Fibroblast of upper back skin (primary cell): ENCODE data around the gene DENND5A.
"Not testable (repeated sequence)": the region's sequence is repeated elsewhere in the genome, so short reads cannot be mapped to it uniquely, and the experiment has no call there.

Experiments
- DNase-seq: peaks from one replicate; pipeline ENCODE4 v3.0.0-alpha.2; 2013

Gene DENND5A

DNA sequence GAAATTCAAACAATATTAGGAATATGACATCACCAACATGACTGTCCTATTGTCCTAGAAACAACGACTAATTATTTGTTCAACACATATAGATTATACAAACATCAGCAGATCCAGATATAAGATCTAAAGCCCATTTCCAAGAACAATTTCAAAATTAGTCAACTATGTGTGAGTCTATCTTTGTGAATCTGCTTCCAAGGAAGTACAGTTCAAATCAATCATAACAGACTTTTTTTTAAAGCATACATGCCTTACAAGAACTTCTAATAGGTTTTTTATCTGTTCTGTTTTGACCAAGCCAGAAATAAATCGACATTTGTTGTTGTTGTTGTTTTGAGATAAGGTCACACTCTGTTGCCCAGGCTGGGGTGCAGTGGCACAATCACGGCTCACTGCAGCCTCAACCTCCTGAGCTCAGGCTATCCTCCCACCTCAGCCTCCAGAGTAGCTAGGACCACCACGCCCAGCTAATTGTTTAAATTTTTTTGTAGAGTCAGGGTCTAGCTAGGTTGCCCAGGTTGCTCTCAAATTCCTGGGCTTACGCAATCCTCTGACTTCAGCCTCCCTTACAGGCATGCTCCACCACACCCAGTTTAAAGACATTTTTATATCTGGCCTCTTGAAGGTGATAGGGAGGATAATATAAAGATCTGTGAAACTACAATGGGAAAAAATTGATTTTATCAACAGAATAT lies 54.8 kb downstream of the DENND5A start:
- DNase-seq = no peak

DNA sequence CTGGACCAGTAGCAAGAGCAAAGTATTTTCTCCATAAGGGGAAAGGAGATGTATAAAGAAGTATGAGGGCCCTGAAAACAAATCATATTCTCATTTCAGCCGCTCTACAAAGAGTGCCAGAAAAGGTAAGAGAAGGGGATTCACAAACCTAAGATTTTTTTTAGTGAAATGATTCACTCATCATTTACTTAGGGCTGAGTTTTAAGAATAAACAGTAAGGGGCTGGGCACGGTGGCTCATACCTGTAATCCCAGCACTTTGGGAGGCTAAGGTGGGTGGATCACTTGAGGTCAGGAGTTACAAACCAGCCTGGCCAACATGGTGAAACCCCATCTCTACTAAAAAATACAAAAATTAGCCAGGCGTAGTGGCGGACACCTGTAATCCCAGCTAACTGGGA lies 55.5 kb downstream of the DENND5A start:
- DNase-seq = not testable (repeated sequence)

- no peak for DNase-seq
Measured at GRCh38 chr11:9208726-9209501, 56.2 kb downstream of the DENND5A start.

- DNase-seq = no peak
Measured at GRCh38 chr11:9207229-9207628, 57.9 kb downstream of the DENND5A start.

GRCh38 chr11:9206496-9206895 lies 58.7 kb downstream of the DENND5A start:
- DNase-seq = peak; percentile 80

GRCh38 chr11:9203691-9204311 lies 61.3 kb downstream of the DENND5A start:
- no peak for DNase-seq

- no peak for DNase-seq
Measured at GRCh38 chr11:9201372-9202162, 63.6 kb downstream of the DENND5A start.

DNA sequence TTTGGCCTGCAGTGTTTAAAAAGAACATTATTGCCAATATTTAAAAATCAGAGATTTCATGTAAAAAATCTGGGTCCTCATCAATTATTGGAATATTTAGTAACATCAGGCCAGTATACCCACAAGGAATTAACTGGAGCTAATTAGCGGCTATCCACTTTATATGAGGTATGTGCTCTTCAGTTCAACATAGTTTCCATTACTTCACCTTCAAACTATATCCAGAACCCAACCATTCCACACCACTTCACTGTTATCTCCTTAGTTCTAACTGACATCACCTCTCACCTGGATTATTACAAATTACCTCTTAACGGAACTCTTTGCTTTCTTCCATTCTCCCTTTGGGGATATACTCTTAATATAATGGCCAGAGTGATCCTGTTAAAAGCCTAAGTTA lies 64.7 kb downstream of the DENND5A start:
- DNase-seq = no peak

DNA sequence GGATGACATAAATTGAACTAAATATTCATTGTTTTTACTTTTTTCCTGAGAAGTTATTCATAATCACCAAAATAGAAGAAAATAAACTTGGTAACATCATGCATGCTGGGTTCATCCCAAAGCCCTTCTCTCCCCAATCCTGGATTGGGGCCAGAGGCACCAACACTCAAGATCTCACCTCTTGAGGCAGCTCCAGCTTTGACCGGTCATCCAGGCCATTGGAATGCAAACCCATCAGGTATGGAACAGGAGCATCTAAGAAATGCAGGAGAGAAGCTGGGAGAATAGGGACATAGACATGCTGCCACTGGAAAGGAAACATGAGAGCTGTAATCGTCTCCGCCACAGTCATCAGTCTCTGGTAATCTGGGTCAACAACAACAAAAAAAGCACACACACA lies 71.8 kb downstream of the DENND5A start:
- DNase-seq = no peak

DNA sequence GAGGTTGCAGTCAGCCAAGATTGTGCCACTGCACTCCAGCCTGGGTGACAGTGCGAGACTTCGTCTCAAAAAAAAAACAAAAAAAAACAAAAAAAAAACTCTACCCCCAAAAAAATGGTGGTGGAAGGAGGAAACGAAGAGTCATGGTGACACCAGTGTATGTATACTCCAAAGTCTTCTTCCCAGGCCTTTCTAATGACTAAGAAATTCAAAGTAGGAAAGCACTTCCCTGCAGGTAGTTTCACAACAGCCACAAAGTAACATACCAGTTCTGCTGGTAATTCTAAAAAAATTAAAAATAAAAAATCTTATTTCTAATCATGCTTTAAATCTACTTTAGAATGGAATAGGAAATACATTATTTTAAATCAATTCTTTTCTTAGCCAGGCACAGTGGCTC lies 72.6 kb downstream of the DENND5A start:
- no peak for DNase-seq

- not testable (repeated sequence) for DNase-seq
Measured at GRCh38 chr11:9190326-9191016, 74.7 kb downstream of the DENND5A start.

DNA sequence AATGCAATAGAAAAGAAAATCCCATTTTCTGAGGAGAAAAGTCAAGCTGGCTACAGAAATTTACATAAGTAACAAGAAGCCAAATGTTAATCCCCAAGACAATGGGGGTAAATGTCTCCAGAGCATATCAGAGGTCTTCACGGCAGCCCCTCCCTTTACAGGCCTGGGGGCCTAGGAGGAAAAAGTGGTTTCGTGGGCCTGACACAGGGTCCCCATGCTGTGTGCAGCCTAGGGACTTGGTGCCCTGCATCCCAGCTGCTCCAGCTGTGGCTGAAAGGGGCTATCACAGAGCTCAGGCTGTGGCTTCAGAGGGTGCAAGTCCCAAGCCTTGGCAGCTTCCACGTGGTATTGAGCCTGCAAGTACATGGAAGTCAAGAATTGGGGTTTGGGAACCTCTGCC lies 76.3 kb downstream of the DENND5A start:
- not testable (repeated sequence) for DNase-seq

GRCh38 chr11:9187616-9188015 lies 77.5 kb downstream of the DENND5A start:
- DNase-seq = no peak

DNA sequence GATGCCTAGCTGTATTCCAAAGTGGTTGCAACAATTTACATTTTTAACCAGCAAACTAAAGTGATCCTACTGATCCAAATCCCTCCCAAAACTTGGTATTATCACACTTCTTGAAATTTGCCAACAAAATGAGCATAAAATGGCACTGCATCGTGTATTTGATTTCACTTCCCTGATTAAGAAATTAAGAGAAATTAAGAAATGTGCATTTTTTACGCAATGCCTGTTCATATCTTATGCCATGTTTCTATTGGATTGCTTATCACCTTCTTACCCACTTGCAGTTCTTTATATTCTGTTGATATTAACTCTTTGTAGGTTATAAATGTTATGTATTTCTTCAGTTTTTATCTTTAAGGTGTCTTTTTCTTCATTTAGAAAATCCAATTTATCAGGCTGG lies 80.6 kb downstream of the DENND5A start:
- no peak for DNase-seq

DNA sequence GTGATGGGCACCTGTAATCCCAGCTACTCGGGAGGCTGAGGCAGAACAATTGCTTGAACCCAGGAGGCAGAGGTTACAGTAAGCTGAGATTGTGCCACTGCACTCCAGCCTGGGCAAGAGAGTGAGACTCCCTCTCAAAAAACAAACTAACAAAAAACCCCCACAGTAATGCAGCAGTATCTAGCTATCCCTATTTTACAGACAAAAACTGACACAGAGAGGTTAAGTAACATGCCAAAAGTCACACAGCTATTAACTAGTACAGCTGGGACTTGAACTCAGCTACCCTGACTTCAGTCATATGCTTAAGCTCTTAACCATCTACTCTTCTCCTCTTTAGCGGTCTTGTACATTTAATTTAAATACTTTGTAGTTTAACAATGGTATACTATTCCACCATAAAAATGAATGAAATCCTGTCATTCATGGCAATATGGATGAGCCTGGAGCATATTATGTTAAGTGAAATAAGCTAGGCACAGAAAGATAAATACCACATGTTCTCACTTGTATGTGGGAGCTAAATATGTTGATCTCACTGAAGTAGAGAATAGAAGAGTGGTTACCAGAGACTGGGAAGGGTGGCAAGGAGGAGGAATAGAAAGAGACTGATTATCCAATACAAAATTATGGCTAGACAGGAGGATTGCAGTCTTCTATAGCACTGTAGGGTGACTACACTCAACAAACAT lies 82.8 kb downstream of the DENND5A start:
- no peak for DNase-seq

- peak; percentile 9 for DNase-seq
Measured at GRCh38 chr11:9180784-9181183, 84.4 kb downstream of the DENND5A start.

- no peak for DNase-seq
Measured at GRCh38 chr11:9179141-9179540, 86.0 kb downstream of the DENND5A start.

- no peak for DNase-seq
Measured at GRCh38 chr11:9178716-9179115, 86.4 kb downstream of the DENND5A start.

DNA sequence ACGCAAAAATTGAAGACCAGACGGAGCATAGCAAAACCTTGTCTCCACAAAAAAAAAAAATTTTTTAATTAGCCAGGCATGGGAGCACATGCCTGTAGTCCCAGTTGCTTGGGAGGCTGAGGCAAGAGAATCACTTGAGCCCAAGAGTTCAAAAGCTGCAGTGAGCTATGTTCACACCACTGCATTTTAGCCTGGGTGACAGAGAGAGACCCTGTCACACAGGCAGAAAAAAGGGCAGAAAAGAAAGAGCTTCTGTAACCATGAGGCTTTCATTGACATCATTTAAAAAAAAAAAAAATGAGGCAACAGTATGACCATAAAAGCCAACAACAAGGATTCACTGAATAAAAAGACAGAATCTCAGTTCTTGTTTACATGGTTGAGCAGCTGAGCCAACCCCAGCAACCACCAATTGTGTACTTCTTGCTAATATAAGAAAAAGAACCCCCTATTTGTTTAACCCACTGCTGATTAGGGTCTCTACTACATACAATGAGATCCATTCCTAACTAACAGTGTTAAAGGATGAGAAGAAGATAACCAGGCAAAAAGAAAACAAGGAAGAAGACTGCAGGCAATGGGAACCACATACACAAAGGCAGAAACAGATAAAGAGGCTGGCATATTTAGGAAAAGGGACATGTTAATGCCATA lies 87.6 kb downstream of the DENND5A start:
- no peak for DNase-seq

DNA sequence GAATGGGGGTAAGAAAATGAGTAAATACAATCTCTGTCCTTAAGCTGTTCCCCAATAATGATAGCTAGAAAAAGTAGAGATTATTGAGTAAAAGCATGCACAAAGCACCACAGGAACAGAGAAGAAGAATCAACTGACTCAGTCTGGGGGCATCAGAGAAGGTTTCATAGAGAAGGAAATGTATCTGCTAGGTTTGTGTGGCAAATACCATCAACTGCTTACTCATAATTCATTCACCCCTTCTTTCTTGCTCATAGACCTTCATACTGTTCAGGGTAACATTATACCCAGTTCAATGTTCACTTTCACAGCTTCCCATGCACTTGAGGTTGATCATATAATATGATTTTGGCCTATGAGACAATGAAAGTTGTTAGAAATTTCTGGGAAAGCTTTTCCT lies 88.6 kb downstream of the DENND5A start:
- no peak for DNase-seq

DNA sequence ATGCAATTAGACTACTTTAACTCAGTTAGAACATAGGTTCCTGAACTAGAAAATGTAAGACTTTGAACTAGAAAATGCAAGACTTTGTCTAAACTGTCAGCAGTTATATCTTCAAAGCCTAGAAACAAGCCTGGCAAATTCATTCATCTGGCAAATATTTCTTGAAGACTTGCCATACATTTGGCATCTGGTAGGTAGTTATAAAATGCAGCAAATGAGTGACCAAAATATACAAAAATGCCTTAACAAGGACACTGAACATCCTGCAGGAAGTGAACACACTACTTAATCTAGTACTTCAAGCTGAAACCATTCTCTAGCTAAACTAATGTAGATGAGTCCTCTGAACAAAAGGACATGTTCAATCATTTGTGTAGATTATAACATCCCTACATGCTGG lies 89.0 kb downstream of the DENND5A start:
- no peak for DNase-seq
